Fibroblast of lung (primary cell): ENCODE measurements around the gene FOSL2. TPM values are rescaled to one million over a fixed set of nuclear protein-coding genes. Genes with fewer than 3 reads are reported as not detected.

Source experiments
- DNase-seq, 2 donors: peaks; one replicate each; pipeline versions ENCODE4 v3.0.0 to v3.0.0-alpha.2; 2010; ENCODE audit warnings: low read depth in 2 of 2
- H2AFZ ChIP-seq: 2 replicates; pipeline ENCODE4 v1.5.1; 2012; ENCODE audit warnings: low read length, control low read depth, inconsistent platforms
- H3K27ac ChIP-seq: 2 replicates; pipeline ENCODE4 v1.5.1; 2011; ENCODE audit warnings: low read length, control low read depth; ENCODE audit not compliant: insufficient read depth
- H3K27me3 ChIP-seq: 2 replicates; pipeline ENCODE4 v1.5.1; 2011; ENCODE audit warnings: mild to moderate bottlenecking, low read length; ENCODE audit not compliant: control insufficient read depth, insufficient read depth
- H3K36me3 ChIP-seq: 2 replicates; pipeline ENCODE4 v1.5.1; 2011; ENCODE audit warnings: low read length; ENCODE audit not compliant: control insufficient read depth, insufficient read depth
- H3K4me1 ChIP-seq: 2 replicates; pipeline ENCODE4 v1.5.1; 2011; ENCODE audit warnings: low read length; ENCODE audit not compliant: control insufficient read depth, insufficient read depth; ENCODE audit errors: extremely low read depth
- H3K4me2 ChIP-seq: 2 replicates; pipeline ENCODE4 v1.5.1; 2011; ENCODE audit warnings: low read length, control low read depth; ENCODE audit not compliant: insufficient read depth; ENCODE audit errors: extremely low read depth
- H3K4me3 ChIP-seq, 4 experiments: fragments of 200-600 bp in 1 of 4; sonication (generic) in 1 of 4; replicated peaks in 1 of 4; 2 replicates each; pipeline ENCODE4 v1.5.1; 2011 to 2016; ENCODE audit warnings: low read length in 4 of 4, low read depth in 3 of 4, mild to moderate bottlenecking in 3 of 4, control low read depth in 2 of 4, inconsistent platforms in 1 of 4, mixed read lengths in 1 of 4; ENCODE audit not compliant: insufficient read depth in 1 of 4; ENCODE audit errors: control extremely low read depth in 1 of 4
- H3K79me2 ChIP-seq: 2 replicates; pipeline ENCODE4 v1.5.1; 2012; ENCODE audit warnings: mild to moderate bottlenecking, low read length, inconsistent platforms; ENCODE audit not compliant: control insufficient read depth, insufficient read depth
- H3K9ac ChIP-seq: 2 replicates; pipeline ENCODE4 v1.5.1; 2011; ENCODE audit warnings: mild to moderate bottlenecking, low read length, control low read depth; ENCODE audit not compliant: insufficient read depth
- H3K9me3 ChIP-seq: 2 replicates; pipeline ENCODE4 v1.5.1; 2012; ENCODE audit warnings: low read depth, low read length; ENCODE audit not compliant: control insufficient read depth, insufficient read depth
- H4K20me1 ChIP-seq: 2 replicates; pipeline ENCODE4 v1.5.1; 2011; ENCODE audit warnings: low read length; ENCODE audit not compliant: control insufficient read depth, insufficient read depth; ENCODE audit errors: extremely low read depth
- EZH2 ChIP-seq: IDR thresholded peaks from 2 replicates; pipeline ENCODE4 v1.5.1; 2012; ENCODE audit warnings: low read length, control low read depth, mild to moderate bottlenecking; ENCODE audit errors: missing control alignments
- polyA plus RNA-seq, 2 donors: library from polyadenylated mRNA; depleted of rRNA in 1 of 2; stranded (reverse) in 1 of 2; unstranded in 1 of 2; fragments of >200 nt; gene quantifications; 2 replicates each; pipeline ENCODE4 v1.2.1, GENCODE V29; 2011 to 2012; ENCODE audit warnings: missing spikeins in 1 of 2
- total RNA-seq: library from RNA; depleted of rRNA; stranded (reverse); fragments of >200 nt; gene quantifications from 2 replicates; pipeline ENCODE4 v1.2.1, GENCODE V29; 2014
- TF ChIP-seq, protein P1 (sequence below), 2 donors: IDR thresholded peaks in 1 of 2; conservative IDR thresholded peaks in 1 of 2; 1 replicate in 1 of 2; 2 replicates in 1 of 2; pipeline ENCODE4 v1.5.1; 2011 to 2012; ENCODE audit warnings: low read length in 2 of 2, control low read depth in 1 of 2, inconsistent platforms in 1 of 2, low read depth in 1 of 2, mild to moderate bottlenecking in 1 of 2

FOSL2 gene
- total and polyA plus RNA-seq, 2 donors (not counting 1 experiment from before 2014, with no cell fraction given), result 58.9 to 83.6 TPM

DNA sequence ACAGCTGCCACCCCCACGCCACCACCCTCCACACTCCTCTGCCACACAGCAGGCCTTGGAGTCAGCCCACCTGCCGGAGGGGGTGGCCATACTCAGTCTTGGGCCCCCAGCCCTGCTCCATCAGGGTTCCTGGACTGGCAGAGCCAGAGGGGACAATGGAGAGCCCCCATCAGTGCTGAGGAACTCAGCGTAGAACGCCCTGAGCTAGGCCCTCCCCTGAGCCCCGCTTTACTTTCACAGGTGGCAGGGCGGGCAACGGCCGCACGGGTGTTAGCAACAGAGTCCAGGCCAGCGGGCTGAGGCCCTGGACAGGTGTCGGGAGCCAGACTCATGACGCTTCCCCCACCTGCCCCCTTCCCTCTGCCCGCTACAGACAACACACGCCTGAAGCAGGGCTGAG lies 47.1 kb downstream of the FOSL2 start:
- TF ChIP-seq, protein P1, sequence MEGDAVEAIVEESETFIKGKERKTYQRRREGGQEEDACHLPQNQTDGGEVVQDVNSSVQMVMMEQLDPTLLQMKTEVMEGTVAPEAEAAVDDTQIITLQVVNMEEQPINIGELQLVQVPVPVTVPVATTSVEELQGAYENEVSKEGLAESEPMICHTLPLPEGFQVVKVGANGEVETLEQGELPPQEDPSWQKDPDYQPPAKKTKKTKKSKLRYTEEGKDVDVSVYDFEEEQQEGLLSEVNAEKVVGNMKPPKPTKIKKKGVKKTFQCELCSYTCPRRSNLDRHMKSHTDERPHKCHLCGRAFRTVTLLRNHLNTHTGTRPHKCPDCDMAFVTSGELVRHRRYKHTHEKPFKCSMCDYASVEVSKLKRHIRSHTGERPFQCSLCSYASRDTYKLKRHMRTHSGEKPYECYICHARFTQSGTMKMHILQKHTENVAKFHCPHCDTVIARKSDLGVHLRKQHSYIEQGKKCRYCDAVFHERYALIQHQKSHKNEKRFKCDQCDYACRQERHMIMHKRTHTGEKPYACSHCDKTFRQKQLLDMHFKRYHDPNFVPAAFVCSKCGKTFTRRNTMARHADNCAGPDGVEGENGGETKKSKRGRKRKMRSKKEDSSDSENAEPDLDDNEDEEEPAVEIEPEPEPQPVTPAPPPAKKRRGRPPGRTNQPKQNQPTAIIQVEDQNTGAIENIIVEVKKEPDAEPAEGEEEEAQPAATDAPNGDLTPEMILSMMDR (conservative IDR thresholded peaks at IDR 0.05 in 1 of 2, IDR thresholded peaks at IDR 0.05 in 1 of 2; ENCODE audit: low read depth in 1 of 2, low read length in 2 of 2), result no peak
- TF ChIP-seq EZH2, result no peak
- no peaks in the 10 kb centered on the region for H4K20me1 ChIP-seq
- no peak overlapping the region for H3K9ac ChIP-seq
- no peaks in the 10 kb centered on the region for H3K4me1 ChIP-seq
- no peaks in the 10 kb centered on the region for H3K9me3 ChIP-seq
- no peak overlapping the region for H3K4me3 ChIP-seq
- no peaks in the 10 kb centered on the region for H3K27me3 ChIP-seq
- no peak overlapping the region for H3K4me2 ChIP-seq
- no peak overlapping the region for H2AFZ ChIP-seq
- DNase-seq, result no peak
- no peak overlapping the region for H3K27ac ChIP-seq
- no peaks in the 10 kb centered on the region for H3K79me2 ChIP-seq
- no peaks in the 10 kb centered on the region for H3K36me3 ChIP-seq

DNA sequence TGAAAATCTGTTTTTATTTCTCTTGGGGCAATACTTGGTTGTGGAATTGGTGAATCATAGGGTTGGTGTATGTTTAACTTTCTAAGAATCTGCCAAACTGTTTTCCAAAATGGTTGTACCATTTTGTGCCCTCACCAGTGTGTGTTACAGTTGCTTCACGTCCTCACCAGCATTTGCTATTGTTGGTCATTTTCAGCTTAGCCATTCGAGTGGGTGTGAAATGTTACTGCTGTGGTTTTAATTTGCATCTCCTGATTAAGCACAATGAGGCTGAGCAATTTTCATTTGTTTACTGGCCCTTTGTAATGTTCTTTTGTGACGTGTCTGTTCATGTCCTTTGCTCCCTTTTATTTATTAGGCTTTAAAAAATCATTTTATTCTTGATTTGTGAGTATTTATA lies 49.7 kb downstream of the FOSL2 start:
- DNase-seq, result no peak
- no peaks in the 10 kb centered on the region for H4K20me1 ChIP-seq
- no peak overlapping the region for H3K4me3 ChIP-seq
- TF ChIP-seq, protein P1 (conservative IDR thresholded peaks at IDR 0.05 in 1 of 2, IDR thresholded peaks at IDR 0.05 in 1 of 2; ENCODE audit: low read depth in 1 of 2, low read length in 2 of 2), result no peak
- TF ChIP-seq EZH2, result no peak
- no peak overlapping the region for H3K4me2 ChIP-seq
- peaks cover 20% of the 10 kb centered on the region for H3K4me1 ChIP-seq
- H3K36me3 ChIP-seq, result no peaks in the 10 kb centered on the region
- H2AFZ ChIP-seq, result no peak overlapping the region
- H3K27me3 ChIP-seq, result no peaks in the 10 kb centered on the region
- no peaks in the 10 kb centered on the region for H3K9me3 ChIP-seq
- H3K9ac ChIP-seq, result no peak overlapping the region
- no peak overlapping the region for H3K27ac ChIP-seq
- no peaks in the 10 kb centered on the region for H3K79me2 ChIP-seq

DNA sequence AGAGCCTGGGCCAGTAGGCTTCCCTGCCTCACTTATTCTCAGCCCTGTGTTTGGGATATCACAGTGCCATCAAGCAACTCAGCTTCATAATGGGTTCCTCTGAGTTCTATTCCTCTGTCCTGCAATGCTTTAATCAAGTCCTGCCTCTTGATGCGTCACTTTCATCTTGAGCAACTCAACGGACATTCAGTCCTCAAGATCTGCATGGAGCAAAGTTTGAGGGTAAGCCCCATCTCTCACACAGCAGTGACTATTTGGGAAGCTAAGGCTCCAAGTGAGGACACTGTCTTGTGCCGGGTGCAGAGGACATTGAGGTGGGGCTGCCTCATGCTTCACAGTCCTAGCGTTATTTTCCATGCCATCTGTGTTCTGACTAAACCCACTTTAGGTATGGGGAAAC lies 52.3 kb downstream of the FOSL2 start:
- Histone ChIP-seq H3K9me3 (no peaks in the 10 kb centered on the region), H3K4me3 (no peak overlapping the region), H3K4me2 (no peak overlapping the region), H3K4me1 (peaks cover 41% of the 10 kb centered on the region), H3K9ac (no peak overlapping the region), H3K27ac (no peak overlapping the region), H3K27me3 (no peaks in the 10 kb centered on the region), H2AFZ (no peak overlapping the region), H4K20me1 (no peaks in the 10 kb centered on the region), H3K36me3 (no peaks in the 10 kb centered on the region), H3K79me2 (no peaks in the 10 kb centered on the region)
- no peak for DNase-seq
- TF ChIP-seq EZH2, result no peak
- TF ChIP-seq, protein P1 (conservative IDR thresholded peaks at IDR 0.05 in 1 of 2, IDR thresholded peaks at IDR 0.05 in 1 of 2; ENCODE audit: low read depth in 1 of 2, low read length in 2 of 2), result no peak
